Ureter (tissue), 1 donor: ENCODE data around the gene SHROOM3. TPM values are rescaled to one million over a fixed set of nuclear protein-coding genes. Genes with fewer than 3 reads are reported as not detected.

Source experiments
- DNase-seq: peaks from one replicate; pipeline ENCODE4 v3.0.0-alpha.2; 2020; ENCODE audit warnings: low spot score
- total RNA-seq: library from RNA; stranded (reverse); gene quantifications from one replicate; pipeline ENCODE4 v1.2.4, GENCODE V29; 2023
- donor health status: DM: yes; HTN: yes; CAD: no.

The SHROOM3 gene
- total RNA-seq, 1 donor from 2014 or later: 35.5 TPM

DNA sequence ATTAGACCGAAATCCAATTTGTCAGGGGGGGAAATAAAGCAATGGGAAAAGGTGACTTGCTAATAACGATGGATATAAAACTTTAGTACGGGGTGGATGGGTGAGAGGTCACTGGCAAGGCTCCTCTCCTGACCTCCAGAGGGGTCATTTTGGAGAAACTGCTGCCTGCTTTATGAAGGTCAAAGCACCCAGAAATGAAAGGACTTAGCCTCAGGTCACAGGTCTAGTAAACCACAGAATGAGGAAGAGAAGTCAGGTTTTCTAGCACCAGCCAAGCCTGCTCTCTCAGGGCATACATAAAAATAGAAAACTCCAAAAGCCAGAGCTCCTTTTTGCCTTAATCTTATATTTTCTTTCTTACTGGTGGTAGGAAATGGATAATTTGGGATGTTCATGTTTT lies 134.2 kb downstream of the SHROOM3 start:
- no peak for DNase-seq

DNA sequence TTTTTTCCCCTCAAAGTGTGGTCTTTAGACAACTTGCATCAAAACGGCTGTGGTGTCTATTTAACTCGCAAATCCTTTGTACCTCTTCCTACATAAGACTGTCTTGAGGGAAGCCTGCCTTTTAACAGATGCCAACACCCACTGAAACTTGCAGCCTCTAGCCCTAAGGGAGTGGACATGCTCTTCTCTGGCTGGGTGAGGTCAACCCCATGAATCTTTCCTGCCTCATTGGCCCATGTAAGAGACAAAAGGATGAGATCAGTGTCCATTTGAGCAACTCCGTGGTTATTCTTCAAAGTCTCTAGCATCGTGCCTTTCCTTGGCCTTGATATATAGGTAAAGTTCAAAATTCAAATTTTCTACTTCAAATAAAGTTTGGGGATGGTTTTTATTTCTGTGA lies 134.7 kb downstream of the SHROOM3 start:
- no peak for DNase-seq

DNA sequence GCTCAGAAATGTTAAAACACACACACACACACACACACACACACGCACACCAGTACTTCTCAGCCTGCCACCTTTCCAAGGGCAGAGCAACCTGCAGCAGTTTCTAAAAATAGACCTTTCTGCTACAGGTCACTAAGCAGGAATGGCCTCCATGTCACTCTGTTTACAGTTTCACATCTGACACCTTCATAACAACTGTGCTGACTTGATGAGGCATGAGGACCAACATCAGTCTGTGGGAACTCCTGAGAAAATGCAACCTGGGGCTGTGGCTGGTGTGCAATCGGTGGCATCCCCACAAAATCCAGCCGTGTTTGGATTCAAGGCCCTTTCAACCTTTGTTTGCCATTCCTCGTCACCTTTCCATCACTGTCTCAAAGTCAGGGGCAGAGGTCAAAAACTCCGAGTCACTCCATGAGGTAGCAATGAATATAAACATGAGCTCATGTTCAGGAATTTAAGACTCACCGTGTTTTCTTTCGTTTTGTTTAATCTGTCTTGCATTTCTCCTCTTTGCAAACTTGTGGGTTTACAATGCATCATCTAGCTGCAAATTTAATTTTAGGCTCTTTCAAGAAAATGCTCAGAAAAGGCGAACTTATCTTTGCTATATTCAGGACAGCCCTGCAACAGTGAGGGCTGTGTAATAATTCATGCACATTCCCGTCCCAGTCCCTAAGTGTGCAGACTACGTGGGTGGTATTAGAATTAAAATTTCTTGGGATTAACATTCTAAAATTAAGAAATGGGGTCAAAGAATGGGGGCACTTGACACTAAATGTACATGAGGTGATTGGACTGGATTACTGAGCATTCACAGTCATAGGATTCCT lies 135.3 kb downstream of the SHROOM3 start:
- no peak for DNase-seq

DNA sequence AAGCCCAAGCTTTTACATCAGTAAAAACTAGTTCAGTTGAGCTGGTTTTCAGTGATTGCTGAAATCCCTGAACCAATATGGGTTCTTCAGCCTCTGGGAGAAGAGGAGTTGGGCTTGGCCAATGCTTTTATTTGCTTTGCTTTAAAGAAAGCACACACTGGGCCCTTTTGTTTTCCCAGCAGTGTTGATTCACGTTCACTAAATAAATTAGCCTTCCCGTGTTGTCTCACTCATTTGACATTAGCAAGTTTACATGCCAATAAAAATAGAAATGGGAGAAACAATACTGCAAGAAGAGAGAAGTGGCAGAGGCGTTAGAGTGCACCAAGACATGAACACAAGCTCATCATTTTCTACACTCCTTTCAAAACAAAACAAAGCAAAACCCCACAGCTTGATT lies 136.2 kb downstream of the SHROOM3 start:
- DNase-seq: no peak

DNA sequence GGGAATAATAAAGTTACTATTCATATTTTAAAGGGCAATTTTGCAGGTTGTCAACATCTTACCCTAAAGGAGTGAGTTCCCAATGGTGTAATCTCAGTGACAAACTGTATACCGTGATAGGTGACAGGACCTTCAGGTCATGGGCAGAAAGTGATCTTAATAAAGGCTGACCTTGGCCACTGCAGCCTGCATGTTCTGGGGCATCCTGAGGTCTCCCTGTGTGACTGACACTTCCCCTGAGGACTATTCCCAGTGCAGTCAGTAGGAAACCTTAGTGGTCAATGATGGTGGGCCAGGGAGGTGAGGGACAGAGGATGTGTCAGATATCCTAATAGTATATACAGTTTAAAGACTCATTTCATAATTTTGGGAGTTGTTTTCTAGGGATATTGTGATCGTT lies 137.2 kb downstream of the SHROOM3 start:
- DNase-seq: no peak

DNA sequence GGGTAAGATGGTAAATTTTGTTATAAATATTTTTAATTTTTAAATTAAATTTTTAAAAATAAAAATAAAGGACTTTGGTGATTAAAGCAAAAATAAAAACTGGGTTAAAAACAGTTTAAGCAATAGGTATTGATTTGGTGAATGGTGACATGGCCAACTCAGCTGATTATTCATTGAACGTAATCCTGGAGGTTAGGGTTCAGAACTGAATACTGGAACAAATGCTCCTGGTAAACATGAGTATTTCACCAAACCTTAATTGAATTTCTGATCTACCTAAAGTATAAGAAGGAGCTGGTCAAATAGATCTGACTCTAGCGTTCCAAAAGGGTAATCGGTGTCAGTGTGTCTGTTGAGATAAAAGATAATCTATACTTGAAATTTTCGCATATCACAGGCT lies 141.8 kb downstream of the SHROOM3 start:
- no peak for DNase-seq

DNA sequence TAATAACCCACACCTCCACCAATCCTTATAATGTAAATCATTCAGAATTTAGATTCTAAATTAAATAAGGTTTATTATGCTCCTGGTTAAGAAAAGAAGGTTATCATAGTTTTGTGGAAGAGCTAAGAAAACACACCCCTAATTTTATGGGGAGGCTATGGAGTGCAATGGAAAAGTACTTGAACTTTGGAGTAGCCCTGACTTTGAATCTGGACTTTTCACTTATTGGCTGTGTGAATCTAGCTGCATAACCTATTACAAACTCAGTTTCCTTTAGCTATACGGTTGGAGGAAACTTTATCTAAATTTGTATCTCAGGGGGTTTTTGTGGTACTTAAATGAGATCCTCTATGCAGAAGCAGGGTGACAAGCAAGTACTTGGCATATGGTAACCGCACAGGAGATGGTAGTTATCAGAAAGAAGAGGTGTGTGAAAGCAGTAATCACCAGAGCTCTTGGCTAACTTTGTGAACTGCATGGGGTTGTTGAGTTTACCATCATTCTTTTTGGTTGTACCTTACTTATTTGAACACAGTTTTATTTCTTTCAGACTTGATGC lies 143.1 kb downstream of the SHROOM3 start:
- no peak for DNase-seq

DNA sequence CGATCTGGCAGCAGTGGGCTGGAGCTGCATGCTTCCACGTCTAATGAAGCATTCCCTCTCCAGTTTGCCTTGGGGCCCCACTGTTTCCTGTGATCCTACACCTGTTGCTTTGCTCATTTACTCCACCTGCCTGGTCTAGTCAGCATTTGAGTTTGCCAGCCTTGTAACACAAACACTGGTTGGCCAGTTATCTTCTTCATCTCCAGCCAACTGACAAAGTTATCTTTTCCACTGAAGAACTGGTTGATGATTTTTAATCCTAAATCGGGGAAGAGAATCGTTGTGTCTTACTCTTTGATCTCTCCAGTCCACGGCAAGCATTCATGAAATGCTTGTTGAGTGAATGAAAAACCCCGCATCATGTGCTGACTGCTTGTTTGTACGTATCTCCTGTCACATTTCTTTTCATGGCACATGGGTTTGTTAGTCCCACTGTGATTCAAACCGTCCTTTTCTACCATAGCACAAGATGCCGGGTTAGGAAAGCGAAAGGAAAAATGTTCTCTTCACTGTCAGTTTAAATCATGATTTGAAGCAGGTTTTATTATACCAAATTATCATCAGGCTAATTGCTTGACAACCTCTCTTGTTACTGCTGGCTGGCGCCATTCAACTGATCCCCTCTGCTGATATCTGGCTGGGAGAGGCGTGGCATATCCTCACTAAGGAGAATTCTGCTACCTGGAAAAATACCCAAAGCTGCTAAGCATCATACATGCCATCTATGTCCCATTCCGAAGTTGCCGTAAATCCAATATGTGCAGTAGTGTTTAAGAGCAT lies 144.8 kb downstream of the SHROOM3 start:
- no peak for DNase-seq

DNA sequence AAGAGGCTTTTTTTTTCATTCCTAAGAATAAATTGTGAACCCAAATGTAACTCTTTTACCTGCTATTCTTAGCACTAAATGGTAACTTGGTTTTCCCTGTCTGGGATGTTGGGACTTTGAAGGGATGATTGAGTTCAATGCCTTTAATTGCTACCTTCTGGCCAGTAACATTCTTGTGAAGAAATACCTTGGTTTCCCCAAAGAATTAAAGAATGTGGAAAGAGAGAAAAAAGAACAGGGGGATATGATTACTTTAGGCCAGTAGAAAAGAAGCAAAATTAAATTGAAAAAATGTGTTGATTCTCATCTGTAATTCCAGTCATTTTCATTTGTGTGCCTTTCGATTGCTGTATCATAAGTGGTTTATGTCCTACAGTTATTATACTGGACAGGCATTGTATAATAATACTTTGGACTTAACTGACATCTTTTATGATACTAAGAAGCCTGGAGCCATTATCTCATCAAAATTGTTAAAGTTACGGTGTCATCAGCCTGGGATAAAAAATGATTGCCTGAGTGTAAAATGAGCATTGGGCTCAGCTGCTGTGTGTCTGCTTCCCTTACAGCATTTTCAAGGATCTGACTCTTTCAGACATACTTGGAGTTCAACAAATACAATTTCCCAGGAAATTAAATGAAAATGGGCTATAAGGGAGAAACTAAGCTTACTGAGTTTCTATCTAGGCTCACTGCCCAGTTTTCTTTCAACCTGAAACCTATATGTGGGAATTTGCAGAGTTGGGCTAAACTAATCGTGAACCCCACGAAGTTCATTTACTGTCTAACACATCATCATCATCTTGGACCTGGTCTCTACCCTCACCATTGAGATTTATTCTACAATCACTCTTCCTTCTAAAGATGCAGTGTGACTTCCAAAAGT lies 146.3 kb downstream of the SHROOM3 start:
- DNase-seq: no peak

DNA sequence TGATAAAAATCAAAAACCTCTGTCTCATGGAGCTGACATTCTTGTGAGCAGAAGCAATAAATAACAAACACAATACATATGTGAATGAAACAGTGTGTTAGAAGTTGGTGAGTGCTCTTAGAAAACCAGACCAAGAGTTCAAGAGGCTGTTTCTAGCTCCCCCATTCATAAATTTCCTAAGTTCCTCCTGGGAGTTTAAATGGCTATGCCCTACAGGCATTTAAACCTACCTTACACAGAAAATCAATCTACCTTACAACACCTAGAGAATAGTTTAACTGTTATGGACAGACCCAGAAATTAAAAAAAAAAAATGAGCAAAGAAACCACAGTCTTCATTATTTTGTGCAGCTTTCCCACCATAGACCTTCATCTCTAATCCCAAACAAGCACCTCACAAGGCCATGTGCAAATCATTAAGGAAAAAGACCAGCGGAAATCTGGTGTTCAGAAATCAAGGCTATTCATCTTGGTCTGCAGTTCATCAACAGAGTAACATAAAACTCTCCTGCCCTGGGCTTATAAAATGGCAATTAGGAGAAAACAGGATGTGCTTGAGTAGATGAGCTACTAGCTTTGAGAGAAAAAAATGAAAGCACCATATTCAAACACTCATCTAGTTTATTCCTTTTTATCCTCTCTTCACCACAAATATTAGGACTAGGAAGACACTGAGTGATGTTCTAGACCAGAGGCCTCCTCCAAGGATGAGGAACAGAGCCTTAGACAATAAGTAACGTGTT lies 147.2 kb downstream of the SHROOM3 start:
- DNase-seq: no peak

DNA sequence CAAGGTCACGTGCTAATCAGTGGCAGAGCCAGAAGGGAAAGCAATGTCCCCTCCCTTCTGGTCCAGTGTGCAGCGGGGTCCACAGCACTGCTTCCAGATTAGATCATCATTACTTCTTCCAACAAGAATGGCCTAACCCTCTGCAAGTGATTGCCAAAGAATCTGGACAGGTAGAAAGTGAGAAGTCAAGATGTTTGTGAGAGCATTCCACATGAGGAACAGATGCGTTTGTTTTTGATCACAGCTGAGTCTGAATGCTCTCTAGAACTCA lies 147.7 kb downstream of the SHROOM3 start:
- no peak for DNase-seq

DNA sequence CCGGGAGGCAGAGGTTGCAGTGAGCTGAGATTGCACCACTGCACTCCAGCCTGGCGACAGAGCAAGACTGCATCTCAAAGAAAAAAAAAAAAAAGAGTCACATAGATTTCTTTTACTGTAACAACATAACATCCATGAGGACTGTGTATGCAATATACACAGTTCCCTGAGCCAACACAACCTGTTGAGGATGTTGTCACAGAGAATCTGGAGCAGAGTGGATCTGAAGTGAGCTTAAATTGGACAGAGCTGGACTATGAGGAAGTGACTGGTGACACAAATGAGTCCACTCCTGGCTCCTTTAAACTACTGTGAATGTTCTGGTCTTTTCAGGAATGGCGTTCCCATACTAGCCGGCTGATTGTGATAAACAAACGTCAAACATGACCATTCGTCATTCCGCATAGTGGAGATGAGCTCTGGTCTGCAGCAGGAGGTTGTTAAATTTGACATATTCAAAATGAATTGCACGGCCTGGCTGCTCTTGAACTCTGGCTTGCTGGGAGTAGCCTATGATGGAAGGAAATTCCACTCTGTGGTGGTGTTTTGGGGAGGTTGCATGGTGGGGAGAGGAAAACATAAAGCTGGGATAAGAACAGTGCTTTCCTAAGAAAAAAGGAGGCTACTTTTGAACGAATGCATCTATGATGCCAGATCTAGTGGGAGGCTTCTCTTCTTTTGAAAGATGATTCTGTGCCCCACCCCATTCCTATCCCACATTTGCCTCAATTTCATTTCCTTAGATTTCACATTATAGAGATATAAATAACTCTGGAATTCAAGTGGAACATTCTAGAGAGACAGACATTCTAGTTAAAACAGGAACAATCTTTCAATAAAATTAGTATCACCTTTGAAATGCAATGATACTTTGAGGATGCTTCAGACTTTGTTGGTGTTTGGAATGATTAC lies 149.5 kb downstream of the SHROOM3 start:
- DNase-seq: no peak

DNA sequence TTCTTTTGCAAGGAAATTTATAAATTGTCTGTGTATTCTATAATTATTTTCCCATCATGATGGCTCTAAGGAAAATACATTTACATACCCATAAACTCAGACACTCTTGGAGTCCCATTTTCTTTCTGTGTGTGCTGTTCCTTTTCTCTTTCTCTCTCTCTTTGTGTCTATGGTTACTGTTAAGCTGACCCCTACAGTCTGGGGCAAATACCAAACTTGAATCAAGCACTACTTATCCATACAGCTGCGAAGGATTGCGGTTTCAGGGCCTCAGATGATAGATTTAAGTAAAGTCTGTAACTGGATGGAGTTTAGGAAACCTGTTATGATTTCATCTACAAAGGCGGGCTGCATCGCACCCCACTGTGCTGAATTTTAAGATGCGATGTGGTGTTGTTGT lies 150.2 kb downstream of the SHROOM3 start:
- no peak for DNase-seq

DNA sequence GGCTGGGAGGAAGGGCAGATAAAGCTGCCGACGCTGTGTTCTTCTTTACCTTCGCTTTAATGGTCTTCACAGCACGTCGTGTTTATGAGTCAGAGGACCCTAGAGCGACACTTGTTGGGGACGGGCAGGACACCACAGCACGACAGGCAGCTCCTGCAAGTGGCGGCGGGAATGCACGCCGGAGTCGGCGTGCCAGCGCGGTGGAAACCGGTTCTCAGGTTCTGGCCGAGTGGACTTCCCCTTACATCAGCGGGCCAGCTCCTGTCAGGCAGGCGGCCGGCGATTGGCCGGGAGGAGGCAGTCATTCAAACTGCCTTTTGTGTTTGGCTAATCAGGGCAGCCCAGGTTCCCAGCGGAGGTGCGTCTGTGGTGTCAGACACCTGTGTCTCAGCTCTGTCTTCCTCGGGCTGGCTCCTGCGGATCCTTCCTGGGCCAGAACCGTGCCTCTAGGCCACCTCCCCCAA lies 150.9 kb downstream of the SHROOM3 start:
- DNase-seq: peak; percentile 84

DNA sequence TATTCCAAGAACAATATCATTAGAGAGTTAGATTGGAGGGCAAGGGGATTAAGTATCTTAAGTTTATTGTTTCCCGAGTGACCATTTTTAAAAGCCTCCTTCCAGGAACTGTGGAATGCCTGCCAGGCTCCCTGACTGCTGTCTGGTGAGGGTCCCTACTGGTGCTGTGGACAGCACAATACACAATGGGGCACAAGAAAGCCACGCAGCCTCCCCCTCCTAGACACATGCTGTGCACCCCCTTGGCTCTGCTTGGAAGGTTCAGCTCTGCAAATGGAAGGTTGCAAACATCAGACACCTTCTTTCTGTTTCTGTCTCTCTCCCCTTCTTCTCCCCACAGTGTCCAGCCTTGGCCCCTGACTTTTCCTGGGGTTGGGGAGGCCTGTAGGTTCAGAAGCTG lies 153.2 kb downstream of the SHROOM3 start:
- DNase-seq: no peak

DNA sequence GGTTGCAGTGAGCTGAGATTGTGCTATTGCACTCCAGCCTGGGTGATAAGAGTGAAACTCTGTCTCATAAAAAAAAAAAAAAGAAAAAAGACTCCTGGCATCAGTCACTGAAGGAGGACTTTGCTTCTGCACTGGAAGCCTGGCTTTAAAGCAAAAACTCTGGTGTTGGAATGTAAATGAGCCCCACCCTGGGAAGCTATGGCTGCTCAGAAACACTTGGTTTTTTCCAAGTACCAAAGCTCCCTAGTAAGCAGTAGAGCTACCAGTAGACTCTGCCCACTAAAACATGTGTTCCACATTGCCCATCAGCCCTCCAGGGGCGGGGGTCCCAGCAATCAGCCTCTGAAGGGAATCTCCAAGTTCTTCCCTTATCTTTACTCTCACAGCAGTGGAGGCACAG lies 154.4 kb downstream of the SHROOM3 start:
- DNase-seq: no peak

DNA sequence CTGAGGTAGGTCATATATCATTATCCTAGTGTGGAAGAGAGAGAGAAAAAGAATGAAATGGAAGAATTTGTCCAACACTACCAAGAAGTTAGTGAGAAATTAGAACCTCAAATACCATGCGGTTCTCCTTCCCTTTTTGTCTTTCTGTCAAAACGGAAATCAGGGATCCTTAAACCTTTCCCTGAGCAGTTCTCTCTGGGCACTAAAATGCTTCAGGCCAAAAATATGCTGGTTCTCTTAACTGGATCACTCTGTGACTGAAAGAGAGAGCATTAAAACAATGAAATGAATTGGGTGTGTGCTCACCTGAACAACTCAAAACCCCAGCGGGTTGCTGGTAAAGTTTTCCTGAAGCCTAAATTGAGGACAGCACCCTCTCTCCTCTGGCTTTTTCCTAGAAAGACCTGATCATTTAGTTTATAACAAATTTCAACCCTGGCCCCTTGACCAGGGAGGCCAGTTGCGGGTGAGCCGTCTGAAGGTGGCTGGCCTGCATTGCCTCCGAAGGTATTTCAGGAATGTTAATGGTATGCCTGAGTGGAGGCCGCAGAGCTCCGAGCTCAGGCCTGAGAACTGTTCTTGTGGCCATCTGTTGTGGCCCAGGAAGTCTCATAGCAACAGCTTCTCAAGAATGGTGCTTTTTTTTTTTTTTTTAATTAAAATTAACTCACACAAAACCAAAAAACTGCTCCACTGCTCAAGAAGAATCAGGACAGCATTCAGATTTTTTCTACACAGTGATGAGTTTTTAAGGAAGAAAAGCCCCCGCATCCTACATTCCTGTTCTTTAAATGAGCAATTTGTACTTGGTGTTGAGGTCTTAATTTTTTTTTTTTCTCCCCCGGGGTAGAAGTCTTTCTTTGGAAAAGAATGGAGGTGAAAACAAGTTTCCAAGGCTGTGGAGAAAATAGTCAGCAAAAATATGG lies 155.1 kb downstream of the SHROOM3 start:
- no peak for DNase-seq

DNA sequence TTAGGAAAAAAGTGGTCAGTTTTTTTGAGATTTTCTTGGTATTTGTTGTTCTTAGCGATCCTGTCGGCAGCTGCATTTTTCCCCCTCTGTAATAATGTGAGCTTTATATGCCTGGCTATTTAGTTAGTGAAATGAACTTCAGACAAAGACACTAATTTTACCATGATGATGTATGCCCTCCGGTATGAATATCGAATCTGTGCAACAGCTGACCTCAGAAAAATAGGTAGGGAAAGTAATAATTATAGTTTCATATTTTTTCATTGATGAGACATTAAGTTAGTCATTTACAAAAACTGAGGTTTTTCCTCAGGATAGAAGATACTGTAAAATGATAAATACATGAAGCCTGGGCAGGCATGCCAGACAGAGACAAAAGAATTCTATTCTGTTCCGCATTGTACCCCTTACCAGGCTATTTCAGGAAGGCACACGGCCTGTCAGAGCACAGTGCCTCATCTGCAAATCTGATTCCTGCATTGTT lies 155.8 kb downstream of the SHROOM3 start:
- DNase-seq: no peak

DNA sequence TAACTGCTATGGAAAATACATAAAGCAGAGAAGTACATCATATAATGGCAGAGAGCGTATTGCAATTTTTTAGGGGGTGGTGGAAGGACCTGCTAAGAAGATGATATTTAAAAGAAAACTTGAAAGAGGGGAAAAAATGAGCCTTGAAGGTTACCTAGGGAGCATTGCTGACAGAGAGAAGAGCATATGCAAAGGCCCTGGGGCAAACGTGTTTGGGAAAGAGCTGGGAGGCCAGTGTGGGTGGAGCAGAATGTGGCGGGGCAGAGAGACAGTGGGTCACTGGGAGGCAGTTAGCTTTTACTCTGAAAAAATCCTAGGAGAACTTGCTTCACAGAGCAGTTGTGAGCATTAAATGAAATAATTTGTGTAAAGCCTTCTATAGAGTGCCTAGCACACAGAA lies 157.0 kb downstream of the SHROOM3 start:
- DNase-seq: no peak
